IMR-90 (cell line): ENCODE data around the gene UBXN11. TPM values are rescaled to one million over a fixed set of nuclear protein-coding genes. Genes with fewer than 3 reads are reported as not detected.

Experiments used
- ATAC-seq: fragments of 200-7000 bp; cut with Tn5 transposase; 2 replicates; pipeline ENCODE4 v1.9.1; 2020; ENCODE audit warnings: low read depth, mild to moderate bottlenecking, moderate library complexity
- BruUV-seq: library from RNA; stranded (reverse); fragments of 400-500 nt; replicated peaks from 2 replicates; lab custom pipeline; 2021; lab: Mats Ljungman, UMichigan
- CTCF ChIA-PET: fragments of 300-600 bp; formaldehyde crosslinking; extraction: SDS; loops from one replicate; lab custom pipeline; 2021; ENCODE audit warnings: antibody characterized with exemption; lab: Yijun Ruan, JAX
- POLR2A ChIA-PET: fragments of 300-600 bp; sonication (Branson Sonifier 250); formaldehyde crosslinking; loops from one replicate; lab custom pipeline; 2022; ENCODE audit warnings: antibody characterized with exemption; ENCODE audit not compliant: unreplicated experiment; lab: Charles Lee
- DNase-seq: peaks from one replicate; pipeline ENCODE4 v3.0.0; 2013
- H2AFZ ChIP-seq: replicated peaks from 2 replicates; pipeline ENCODE3; 2013; ENCODE audit warnings: low read length, mild to moderate bottlenecking; ENCODE audit not compliant: poor library complexity
- H2AK5ac ChIP-seq: 2 replicates; pipeline ENCODE4 v1.6.1; 2013; ENCODE audit warnings: low read depth, low read length, inconsistent platforms
- H2AK9ac ChIP-seq: replicated peaks from 2 replicates; pipeline ENCODE3; 2013; ENCODE audit warnings: mild to moderate bottlenecking, low read depth, low read length, moderate library complexity; ENCODE audit not compliant: poor library complexity
- H2BK120ac ChIP-seq: 2 replicates; pipeline ENCODE4 v1.6.1; 2013; ENCODE audit warnings: low read depth, low read length, inconsistent platforms
- H2BK15ac ChIP-seq: 3 replicates; pipeline ENCODE4 v1.6.1; 2013; ENCODE audit warnings: low read depth, low read length, inconsistent platforms
- H2BK20ac ChIP-seq: 2 replicates; pipeline ENCODE4 v1.6.1; 2013; ENCODE audit warnings: low read depth, mild to moderate bottlenecking, inconsistent platforms, low read length, moderate library complexity
- H2BK5ac ChIP-seq: 2 replicates; pipeline ENCODE4 v1.6.1; 2013; ENCODE audit warnings: mild to moderate bottlenecking, low read depth, low read length, inconsistent platforms; ENCODE audit not compliant: poor library complexity, severe bottlenecking
- H3K14ac ChIP-seq: replicated peaks from 2 replicates; pipeline ENCODE4 v1.6.1; 2013; ENCODE audit warnings: low read depth, low read length, inconsistent platforms
- H3K18ac ChIP-seq: 2 replicates; pipeline ENCODE4 v1.6.1; 2013; ENCODE audit warnings: low read depth, low read length, control low read depth
- H3K23ac ChIP-seq: 2 replicates; pipeline ENCODE4 v1.6.1; 2013; ENCODE audit warnings: low read depth, low read length, inconsistent platforms
- H3K27ac ChIP-seq: 2 replicates; pipeline ENCODE4 v1.5.1; 2013; ENCODE audit warnings: mild to moderate bottlenecking, control low read depth, low read length; ENCODE audit not compliant: insufficient read depth
- H3K27me3 ChIP-seq: 2 replicates; pipeline ENCODE4 v1.6.1; 2013; ENCODE audit warnings: low read length; ENCODE audit not compliant: control insufficient read depth, insufficient read depth
- H3K36me3 ChIP-seq: 2 replicates; pipeline ENCODE4 v1.6.1; 2013; ENCODE audit warnings: low read length, mixed read lengths; ENCODE audit not compliant: control insufficient read depth, insufficient read depth
- H3K4ac ChIP-seq: 2 replicates; pipeline ENCODE4 v1.6.1; 2013; ENCODE audit warnings: low read depth, low read length, inconsistent platforms
- H3K4me1 ChIP-seq: 2 replicates; pipeline ENCODE4 v1.6.1; 2013; ENCODE audit warnings: low read length, mixed read lengths; ENCODE audit not compliant: control insufficient read depth, insufficient read depth
- H3K4me2 ChIP-seq: 2 replicates; pipeline ENCODE4 v1.6.1; 2013; ENCODE audit warnings: low read depth, mild to moderate bottlenecking, control low read depth, low read length, moderate library complexity
- H3K4me3 ChIP-seq: 2 replicates; pipeline ENCODE4 v1.5.1; 2013; ENCODE audit warnings: low read depth, mild to moderate bottlenecking, control low read depth, low read length, moderate library complexity; ENCODE audit not compliant: insufficient read depth
- H3K56ac ChIP-seq: 2 replicates; pipeline ENCODE4 v1.6.1; 2013; ENCODE audit warnings: low read length, inconsistent platforms; ENCODE audit not compliant: insufficient read depth; ENCODE audit errors: extremely low read depth
- H3K79me1 ChIP-seq, 2 experiments: 2 replicates each; pipeline ENCODE4 v1.6.1; 2013; ENCODE audit warnings: low read length in 2 of 2, inconsistent platforms in 1 of 2, low read depth in 1 of 2
- H3K9ac ChIP-seq: 2 replicates; pipeline ENCODE4 v1.6.1; 2013; ENCODE audit warnings: low read depth, low read length, control low read depth
- H3K9me1 ChIP-seq: 2 replicates; pipeline ENCODE4 v1.6.1; 2013; ENCODE audit warnings: low read length, inconsistent platforms; ENCODE audit not compliant: insufficient read depth
- H3K9me3 ChIP-seq: 2 replicates; pipeline ENCODE4 v1.6.1; 2013; ENCODE audit warnings: low read length; ENCODE audit not compliant: control insufficient read depth, insufficient read depth
- H4K20me1 ChIP-seq: 2 replicates; pipeline ENCODE4 v1.6.1; 2013; ENCODE audit warnings: low read length, inconsistent platforms; ENCODE audit not compliant: insufficient read depth
- H4K5ac ChIP-seq: 2 replicates; pipeline ENCODE4 v1.6.1; 2013; ENCODE audit warnings: mild to moderate bottlenecking, low read depth, low read length, control low read depth
- H4K8ac ChIP-seq, 2 experiments: 2 replicates each; pipeline ENCODE4 v1.6.1; 2013; ENCODE audit warnings: low read depth in 2 of 2, low read length in 2 of 2, control low read depth in 1 of 2, inconsistent platforms in 1 of 2
- H4K91ac ChIP-seq: 2 replicates; pipeline ENCODE4 v1.6.1; 2013; ENCODE audit warnings: low read depth, low read length, inconsistent platforms; ENCODE audit not compliant: insufficient read depth
- CEBPB ChIP-seq: IDR thresholded peaks from 2 replicates; pipeline ENCODE4 v1.6.1; 2012; ENCODE audit warnings: low read depth, low read length, improper control_type of control experiment
- CHD1 ChIP-seq: IDR thresholded peaks from 2 replicates; pipeline ENCODE4 v1.6.1; 2012; ENCODE audit warnings: low read depth, low read length, improper control_type of control experiment
- MAFK ChIP-seq: IDR thresholded peaks from 2 replicates; pipeline ENCODE4 v1.6.1; 2012; ENCODE audit warnings: low read depth, low read length, improper control_type of control experiment
- MAZ ChIP-seq: IDR thresholded peaks from 2 replicates; pipeline ENCODE4 v1.6.1; 2012; ENCODE audit warnings: low read depth, mild to moderate bottlenecking, low read length, improper control_type of control experiment, moderate library complexity, borderline replicate concordance
- MXI1 ChIP-seq: IDR thresholded peaks from 2 replicates; pipeline ENCODE4 v1.6.1; 2012; ENCODE audit warnings: low read depth, mild to moderate bottlenecking, low read length, moderate library complexity, borderline replicate concordance
- POLR2A ChIP-seq: IDR thresholded peaks from 2 replicates; pipeline ENCODE4 v1.6.1; 2012; ENCODE audit warnings: mild to moderate bottlenecking, low read depth, low read length
- WGBS, 2 experiments: methylation state at CpG; one replicate each; pipeline versions ENCODE4 v1.1.5 to v1.1.7; 2013; ENCODE audit warnings: missing lambda C conversion rate in 2 of 2; ENCODE audit not compliant: insufficient read length in 1 of 2; ENCODE audit errors: extremely low coverage in 2 of 2; 5-methylcytosine and 5-hydroxymethylcytosine counted together
- dilution Hi-C: fragments of 300-500 bp; cut with HindIII; formaldehyde crosslinking; loops from one replicate; pipeline ENCODE4 v1.14.3; 2018; ENCODE audit warnings: low sequenced_read_pairs; ENCODE audit not compliant: unreplicated experiment
- in situ Hi-C: fragments of 300-500 bp; cut with MboI; formaldehyde crosslinking; loops from 3 replicates; pipeline ENCODE4 v1.14.3; 2019; ENCODE audit warnings: low sequenced_read_pairs, inconsistent platforms, mixed read lengths
- intact Hi-C: fragments of 100-400 bp; cut with micrococcal nuclease; formaldehyde crosslinking; loops from 2 replicates; pipeline ENCODE4 v1.10.0; 2022
- polyA plus RNA-seq, 3 experiments: library from polyadenylated mRNA; depleted of rRNA; stranded (reverse); fragments of >200 nt; gene quantifications; 2 replicates each; pipeline ENCODE4 v1.2.3, GENCODE V29; 2012; ENCODE audit warnings: low replicate concordance in 1 of 3
- total RNA-seq: library from RNA; depleted of rRNA; stranded (reverse); fragments of >200 nt; gene quantifications from 2 replicates; pipeline ENCODE4 v1.2.3, GENCODE V29; 2012
- TF ChIP-seq, protein P1 (sequence below): fragments of 150-350 bp; IDR thresholded peaks from 2 replicates; pipeline ENCODE4 v1.6.1; 2016; ENCODE audit warnings: low read depth, mild to moderate bottlenecking, low read length, moderate library complexity, borderline replicate concordance

UBXN11 gene
- total and polyA plus RNA-seq, 2 of the 4 experiments (the other 2 are of a cell fraction) = 5.2 to 17.0 TPM

DNA sequence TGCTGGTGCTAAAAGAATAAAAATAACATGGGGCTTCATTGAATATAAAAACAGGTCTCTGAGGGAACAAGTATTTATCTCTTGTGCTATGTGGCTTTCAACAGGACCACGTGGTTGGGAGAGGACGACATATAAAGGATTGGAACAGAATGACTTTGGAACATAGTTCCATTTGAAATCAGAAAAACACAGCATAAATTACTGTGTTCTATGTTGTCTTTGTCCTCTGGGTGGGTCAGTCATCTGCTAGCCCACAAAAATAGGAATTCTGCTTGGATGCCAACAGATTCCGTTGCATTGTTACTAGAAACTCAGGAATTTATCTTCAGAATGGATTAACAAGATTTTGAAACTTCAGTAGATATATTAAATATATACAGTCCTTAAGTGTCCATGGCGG lies 66.5 kb downstream of the UBXN11 start:
- H3K4ac ChIP-seq = no peak overlapping the region

More for the DNA sequence above, 66.5 kb downstream of the UBXN11 start:
- no TSS peak for BruUV-seq
- Histone ChIP-seq H3K27ac (no peak overlapping the region), H4K8ac (no peak overlapping the region; a peak in 1 of 4 replicates), H3K9ac (no peak overlapping the region), H3K56ac (no peak overlapping the region), H2AK5ac (no peak overlapping the region), H2BK5ac (no peak overlapping the region), H4K20me1 (no peaks in the 10 kb centered on the region), H2BK120ac (no peak overlapping the region), H3K9me3 (no peaks in the 10 kb centered on the region), H4K5ac (no peak overlapping the region), H2BK15ac (no peak overlapping the region), H3K79me1 (peaks cover 38 to 58% of the 10 kb centered on the region in 2 experiments), H3K27me3 (no peaks in the 10 kb centered on the region), H3K23ac (no peak overlapping the region), H4K91ac (no peak overlapping the region), H2BK20ac (no peak overlapping the region), H3K18ac (no peak overlapping the region), H3K36me3 (peaks cover 2% of the 10 kb centered on the region; the same call in 1 of the 2 replicates), H3K4me2 (no peak overlapping the region; the same call in 1 of the 2 replicates), H3K4me1 (peaks cover 2% of the 10 kb centered on the region; the same call in 1 of the 2 replicates), H2AFZ (no peak overlapping the region), H2AK9ac (no peak overlapping the region), H3K14ac (no peak overlapping the region), H3K9me1 (peaks cover 3% of the 10 kb centered on the region; the same call in 1 of the 2 replicates), H3K4me3 (no peak overlapping the region)
- ChIA-PET CTCF (no interaction called here), POLR2A (no interaction called here)
- no CpG with 5 or more reads among the region's 4 CpGs for WGBS, 2 experiments
- dilution Hi-C loops = no loop called here
- DNase-seq (peak; percentile 6), ATAC-seq (peak; percentile 32; the same call in 1 of the 2 replicates)
- in situ Hi-C loops = no loop called here
- intact Hi-C loops = loop anchor here (10.0 kb wide), 1 partner anchor 135 kb away; no protein-coding TSS in a partner anchor
- TF ChIP-seq POLR2A (no peak), CHD1 (no peak), MAZ (no peak), MAFK (no peak), MXI1 (no peak), CEBPB (no peak)
- TF ChIP-seq, protein P1, sequence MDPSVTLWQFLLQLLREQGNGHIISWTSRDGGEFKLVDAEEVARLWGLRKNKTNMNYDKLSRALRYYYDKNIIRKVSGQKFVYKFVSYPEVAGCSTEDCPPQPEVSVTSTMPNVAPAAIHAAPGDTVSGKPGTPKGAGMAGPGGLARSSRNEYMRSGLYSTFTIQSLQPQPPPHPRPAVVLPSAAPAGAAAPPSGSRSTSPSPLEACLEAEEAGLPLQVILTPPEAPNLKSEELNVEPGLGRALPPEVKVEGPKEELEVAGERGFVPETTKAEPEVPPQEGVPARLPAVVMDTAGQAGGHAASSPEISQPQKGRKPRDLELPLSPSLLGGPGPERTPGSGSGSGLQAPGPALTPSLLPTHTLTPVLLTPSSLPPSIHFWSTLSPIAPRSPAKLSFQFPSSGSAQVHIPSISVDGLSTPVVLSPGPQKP = no peak
